Measurements from ENCODE around the gene BCHE.

BCHE gene

GRCh38 chr3:165883863-165884478 is 46.7 kb upstream of the BCHE start:
- H3K79me2 ChIP-seq (ENCODE audit: insufficient read depth, low read length) = no peaks in the 10 kb centered on the region
- no peaks in the 10 kb centered on the region for H3K27me3 ChIP-seq (ENCODE audit: low read length)
- H3K4me2 ChIP-seq (ENCODE audit: low read depth, low read length, poor library complexity, severe bottlenecking) = no peak overlapping the region
- TF ChIP-seq EZH2phosphoT487 (conservative IDR thresholded peaks at IDR 0.05; ENCODE audit: low read length) = no peak
- no peak for TF ChIP-seq CTCF (IDR thresholded peaks at IDR 0.05; ENCODE audit: insufficient read depth, low read length, poor library complexity, severe bottlenecking)
- H3K9me3 ChIP-seq (ENCODE audit: insufficient read depth, low read length) = no peaks in the 10 kb centered on the region
- no peak overlapping the region for H2AFZ ChIP-seq (ENCODE audit: low read depth, low read length, severe bottlenecking)
- H3F3A ChIP-seq (ENCODE audit: insufficient read depth) = no peaks in the 10 kb centered on the region
- no peak overlapping the region for H3K4me3 ChIP-seq (ENCODE audit: insufficient read depth, low read length, poor library complexity, severe bottlenecking)
- H3K27ac ChIP-seq (ENCODE audit: low read depth, low read length) = no peak overlapping the region
- H3K36me3 ChIP-seq (ENCODE audit: low read length) = no peaks in the 10 kb centered on the region
- H3K9ac ChIP-seq (ENCODE audit: low read length) = no peak overlapping the region
- no peaks in the 10 kb centered on the region for H3K9me2 ChIP-seq (replicated peaks; ENCODE audit: insufficient read depth, low read length)
- no peaks in the 10 kb centered on the region for H4K20me1 ChIP-seq (ENCODE audit: low read depth, low read length)

GRCh38 chr3:165883117-165883516 is 45.9 kb upstream of the BCHE start:
- TF ChIP-seq EZH2phosphoT487 (conservative IDR thresholded peaks at IDR 0.05; ENCODE audit: low read length) (no peak), CTCF (IDR thresholded peaks at IDR 0.05; ENCODE audit: insufficient read depth, low read length, poor library complexity, severe bottlenecking) (no peak)
- Histone ChIP-seq H3K9me3 (ENCODE audit: insufficient read depth, low read length) (no peaks in the 10 kb centered on the region), H4K20me1 (ENCODE audit: low read depth, low read length) (no peaks in the 10 kb centered on the region), H3K36me3 (ENCODE audit: low read length) (no peaks in the 10 kb centered on the region), H3K27me3 (ENCODE audit: low read length) (no peaks in the 10 kb centered on the region), H3K79me2 (ENCODE audit: insufficient read depth, low read length) (no peaks in the 10 kb centered on the region), H3K4me3 (ENCODE audit: insufficient read depth, low read length, poor library complexity, severe bottlenecking) (no peak overlapping the region), H3F3A (ENCODE audit: insufficient read depth) (no peaks in the 10 kb centered on the region), H3K9me2 (replicated peaks; ENCODE audit: insufficient read depth, low read length) (no peaks in the 10 kb centered on the region), H2AFZ (ENCODE audit: low read depth, low read length, severe bottlenecking) (no peak overlapping the region), H3K27ac (ENCODE audit: low read depth, low read length) (no peak overlapping the region), H3K9ac (ENCODE audit: low read length) (no peak overlapping the region), H3K4me2 (ENCODE audit: low read depth, low read length, poor library complexity, severe bottlenecking) (no peak overlapping the region)

- H3K27ac ChIP-seq (ENCODE audit: low read depth, low read length) = no peak overlapping the region
- no peak overlapping the region for H3K4me3 ChIP-seq (ENCODE audit: insufficient read depth, low read length, poor library complexity, severe bottlenecking)
- no peak overlapping the region for H3K9ac ChIP-seq (ENCODE audit: low read length)
- no peaks in the 10 kb centered on the region for H3K9me3 ChIP-seq (ENCODE audit: insufficient read depth, low read length)
- no peaks in the 10 kb centered on the region for H3K9me2 ChIP-seq (replicated peaks; ENCODE audit: insufficient read depth, low read length)
- H4K20me1 ChIP-seq (ENCODE audit: low read depth, low read length) = no peaks in the 10 kb centered on the region
- TF ChIP-seq EZH2phosphoT487 (conservative IDR thresholded peaks at IDR 0.05; ENCODE audit: low read length) (no peak), CTCF (IDR thresholded peaks at IDR 0.05; ENCODE audit: insufficient read depth, low read length, poor library complexity, severe bottlenecking) (no peak)
- H3K4me2 ChIP-seq (ENCODE audit: low read depth, low read length, poor library complexity, severe bottlenecking) = no peak overlapping the region
- peak overlapping the region; percentile 13 for H2AFZ ChIP-seq (ENCODE audit: low read depth, low read length, severe bottlenecking)
- H3K27me3 ChIP-seq (ENCODE audit: low read length) = no peaks in the 10 kb centered on the region
- H3K79me2 ChIP-seq (ENCODE audit: insufficient read depth, low read length) = no peaks in the 10 kb centered on the region
- H3F3A ChIP-seq (ENCODE audit: insufficient read depth) = no peaks in the 10 kb centered on the region
- H3K36me3 ChIP-seq (ENCODE audit: low read length) = no peaks in the 10 kb centered on the region
Observed at GRCh38 chr3:165875644-165876043, 38.4 kb upstream of the BCHE start.

Data from SU-DHL-6 (cell line).